Chondrocyte (in vitro differentiated cells): ENCODE measurements around the gene SNX8. TPM values are rescaled to one million over a fixed set of nuclear protein-coding genes. Genes with fewer than 3 reads are reported as not detected.

Experiments
- DNase-seq: peaks from one replicate; pipeline ENCODE4 v3.0.0; 2021; ENCODE audit warnings: mixed read lengths, low spot score
- H3K27ac Mint-ChIP-seq: one replicate; pipeline ENCODE4 v1.8.0; 2021; ENCODE audit warnings: mild to moderate bottlenecking, moderate library complexity, mixed read lengths; ENCODE audit not compliant: unreplicated experiment
- H3K27me3 Mint-ChIP-seq: 2 replicates; pipeline ENCODE4 v1.8.0; 2021; ENCODE audit warnings: low read depth, mixed read lengths
- H3K36me3 Mint-ChIP-seq: 2 replicates; pipeline ENCODE4 v1.8.0; 2021; ENCODE audit warnings: low read depth, mixed read lengths
- H3K4me1 Mint-ChIP-seq: 2 replicates; pipeline ENCODE4 v1.8.0; 2021; ENCODE audit warnings: low read depth, mild to moderate bottlenecking, mixed read lengths
- H3K4me3 Mint-ChIP-seq: one replicate; pipeline ENCODE4 v1.8.0; 2021; ENCODE audit warnings: mild to moderate bottlenecking, moderate library complexity, mixed read lengths; ENCODE audit not compliant: unreplicated experiment
- H3K9me3 Mint-ChIP-seq: 2 replicates; pipeline ENCODE4 v1.8.0; 2021; ENCODE audit warnings: low read depth, mixed read lengths
- total RNA-seq: library from RNA; stranded (reverse); gene quantifications from 3 replicates; pipeline ENCODE4 v1.2.1, GENCODE V29; 2021
- TF ChIP-seq, protein P1 (sequence below): fragments of 200-600 bp; sonication (generic); IDR thresholded peaks from 2 replicates; pipeline ENCODE4 v1.5.0; 2021; ENCODE audit warnings: antibody characterized with exemption, mild to moderate bottlenecking, moderate library complexity

SNX8 gene
- total RNA-seq, 1 donor from 2014 or later = 45.4 TPM

- Mint-ChIP-seq H3K9me3 (no peaks in the 10 kb centered on the region), H3K27ac (no peak overlapping the region), H3K36me3 (peaks cover 33% of the 10 kb centered on the region), H3K4me1 (no peaks in the 10 kb centered on the region), H3K27me3 (no peaks in the 10 kb centered on the region), H3K4me3 (no peak overlapping the region)
- TF ChIP-seq, protein P1, sequence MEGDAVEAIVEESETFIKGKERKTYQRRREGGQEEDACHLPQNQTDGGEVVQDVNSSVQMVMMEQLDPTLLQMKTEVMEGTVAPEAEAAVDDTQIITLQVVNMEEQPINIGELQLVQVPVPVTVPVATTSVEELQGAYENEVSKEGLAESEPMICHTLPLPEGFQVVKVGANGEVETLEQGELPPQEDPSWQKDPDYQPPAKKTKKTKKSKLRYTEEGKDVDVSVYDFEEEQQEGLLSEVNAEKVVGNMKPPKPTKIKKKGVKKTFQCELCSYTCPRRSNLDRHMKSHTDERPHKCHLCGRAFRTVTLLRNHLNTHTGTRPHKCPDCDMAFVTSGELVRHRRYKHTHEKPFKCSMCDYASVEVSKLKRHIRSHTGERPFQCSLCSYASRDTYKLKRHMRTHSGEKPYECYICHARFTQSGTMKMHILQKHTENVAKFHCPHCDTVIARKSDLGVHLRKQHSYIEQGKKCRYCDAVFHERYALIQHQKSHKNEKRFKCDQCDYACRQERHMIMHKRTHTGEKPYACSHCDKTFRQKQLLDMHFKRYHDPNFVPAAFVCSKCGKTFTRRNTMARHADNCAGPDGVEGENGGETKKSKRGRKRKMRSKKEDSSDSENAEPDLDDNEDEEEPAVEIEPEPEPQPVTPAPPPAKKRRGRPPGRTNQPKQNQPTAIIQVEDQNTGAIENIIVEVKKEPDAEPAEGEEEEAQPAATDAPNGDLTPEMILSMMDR = no peak
- DNase-seq = no peak
Observed at GRCh38 chr7:2220030-2220429, 94.2 kb downstream of the SNX8 start.

- no peaks in the 10 kb centered on the region for H3K9me3 Mint-ChIP-seq
- peaks cover 33% of the 10 kb centered on the region for H3K36me3 Mint-ChIP-seq
- DNase-seq = no peak
- H3K4me3 Mint-ChIP-seq = no peak overlapping the region
- no peaks in the 10 kb centered on the region for H3K27me3 Mint-ChIP-seq
- no peaks in the 10 kb centered on the region for H3K4me1 Mint-ChIP-seq
- TF ChIP-seq, protein P1 = no peak
- no peak overlapping the region for H3K27ac Mint-ChIP-seq
Observed at GRCh38 chr7:2219606-2220005, 94.6 kb downstream of the SNX8 start.

DNA sequence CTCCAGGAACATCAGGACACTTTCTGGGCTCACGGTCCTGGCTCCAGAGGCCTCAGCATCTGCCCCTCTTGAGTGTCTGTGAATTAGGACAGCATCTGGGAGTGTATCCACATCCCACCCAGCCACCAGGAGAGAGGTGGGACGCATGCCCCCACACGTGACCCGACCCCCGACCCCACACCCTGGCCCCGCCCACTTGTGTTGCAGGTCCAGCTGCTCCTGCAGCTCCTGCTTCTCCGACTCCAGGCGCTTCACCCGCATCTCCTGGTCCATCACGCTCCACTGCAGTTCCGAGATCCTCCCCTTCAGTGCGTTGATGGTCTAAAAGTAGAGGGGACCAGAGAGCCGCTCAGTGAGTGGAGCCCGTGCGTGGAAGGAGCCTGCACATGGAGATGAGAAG, 95.1 kb downstream of the SNX8 start:
- no peak for DNase-seq
- H3K9me3 Mint-ChIP-seq = no peaks in the 10 kb centered on the region
- H3K36me3 Mint-ChIP-seq = peaks cover 34% of the 10 kb centered on the region

DNA sequence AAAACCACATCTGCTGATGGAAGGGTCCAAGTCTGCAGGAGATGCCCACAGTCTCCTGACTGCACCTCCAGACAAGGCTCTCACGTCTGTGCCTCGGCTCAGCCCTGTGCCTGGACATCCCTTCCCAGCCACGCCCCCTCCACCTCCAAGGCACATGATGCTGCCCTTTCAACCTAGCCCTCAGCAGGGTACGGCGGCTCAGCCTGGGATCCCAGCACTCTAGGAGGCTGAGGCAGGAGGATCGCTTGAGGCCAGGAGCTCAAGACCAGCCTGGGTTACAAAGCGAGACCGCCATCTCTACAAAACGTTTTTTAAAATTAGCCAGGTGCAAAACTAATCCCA, 95.8 kb downstream of the SNX8 start:
- no peak for DNase-seq
- H3K27me3 Mint-ChIP-seq = no peaks in the 10 kb centered on the region
- peaks cover 38% of the 10 kb centered on the region for H3K36me3 Mint-ChIP-seq
- TF ChIP-seq, protein P1 = no peak
- no peaks in the 10 kb centered on the region for H3K4me1 Mint-ChIP-seq
- H3K4me3 Mint-ChIP-seq = no peak overlapping the region
- H3K9me3 Mint-ChIP-seq = no peaks in the 10 kb centered on the region
- H3K27ac Mint-ChIP-seq = no peak overlapping the region

More for the DNA sequence above, 95.1 kb downstream of the SNX8 start:
- Mint-ChIP-seq H3K27ac (no peak overlapping the region), H3K4me3 (no peak overlapping the region), H3K4me1 (no peaks in the 10 kb centered on the region), H3K27me3 (no peaks in the 10 kb centered on the region)
- TF ChIP-seq, protein P1 = no peak

DNA sequence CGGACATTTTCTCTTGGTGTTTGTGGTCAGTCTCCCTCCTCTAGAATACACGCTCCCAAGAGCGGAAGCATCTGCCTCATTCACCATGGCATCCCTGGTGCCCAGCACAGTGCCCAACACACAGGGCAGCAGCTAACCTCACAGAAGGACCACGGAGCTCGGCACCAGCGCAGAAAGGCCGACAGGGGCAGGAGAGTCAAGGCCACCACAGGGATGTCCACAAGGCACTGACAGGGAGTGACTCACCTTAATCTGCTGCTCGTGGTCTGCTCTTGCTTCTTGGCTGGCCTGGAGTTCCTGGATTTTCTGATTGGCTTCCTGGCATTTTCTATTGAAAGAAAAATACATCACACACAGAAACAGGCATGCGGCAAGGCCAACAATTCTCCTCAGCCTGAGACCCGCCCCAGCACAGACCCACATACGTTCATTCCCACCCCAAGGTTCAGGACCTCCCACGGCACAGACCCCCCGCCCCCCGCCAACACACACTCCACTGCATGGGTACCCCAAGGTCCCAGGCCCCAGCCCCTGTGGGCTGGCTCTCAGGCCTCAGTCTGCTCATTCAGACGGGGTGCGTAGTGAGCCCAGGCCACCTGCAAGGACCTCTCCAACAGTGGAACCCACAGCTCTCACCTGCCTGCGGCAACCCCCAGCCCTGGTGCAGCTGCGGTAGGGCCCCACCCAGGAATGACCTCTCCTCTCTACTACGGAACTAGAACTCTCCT, 96.4 kb downstream of the SNX8 start:
- Mint-ChIP-seq H3K4me1 (no peaks in the 10 kb centered on the region), H3K4me3 (no peak overlapping the region)

More for the DNA sequence above, 96.4 kb downstream of the SNX8 start:
- TF ChIP-seq, protein P1 = no peak
- no peak for DNase-seq
- Mint-ChIP-seq H3K27ac (no peak overlapping the region), H3K9me3 (no peaks in the 10 kb centered on the region), H3K27me3 (no peaks in the 10 kb centered on the region), H3K36me3 (peaks cover 40% of the 10 kb centered on the region)
